ENCODE results near the gene PRSS27.
"Not testable (repeated sequence)": the region's sequence is repeated elsewhere in the genome, so short reads cannot be mapped to it uniquely, and the experiment has no call there.

Gene PRSS27

DNA sequence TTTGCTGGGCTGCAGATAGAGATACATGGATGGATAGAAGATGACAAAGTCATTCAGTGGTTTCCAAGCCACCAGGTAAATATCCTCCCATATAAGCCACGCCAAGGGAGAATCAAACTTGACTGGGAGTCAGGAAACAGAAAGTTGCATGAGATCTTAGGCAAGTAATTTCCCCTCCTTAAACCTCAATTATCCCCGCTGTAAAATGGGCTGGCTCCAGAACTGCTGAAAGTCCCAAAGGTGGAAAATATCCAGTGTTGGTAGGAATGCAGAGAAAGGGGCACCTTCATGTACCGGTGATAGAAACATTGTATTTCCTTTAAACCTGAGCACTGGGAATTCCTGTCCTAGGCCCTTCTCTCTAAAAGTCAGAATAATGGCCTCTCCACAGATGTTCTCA lies 43.1 kb downstream of the PRSS27 start:
- DNase-seq (ENCODE audit: low read depth in 1 of 2, low spot score in 1 of 2), result not testable (repeated sequence)

DNA sequence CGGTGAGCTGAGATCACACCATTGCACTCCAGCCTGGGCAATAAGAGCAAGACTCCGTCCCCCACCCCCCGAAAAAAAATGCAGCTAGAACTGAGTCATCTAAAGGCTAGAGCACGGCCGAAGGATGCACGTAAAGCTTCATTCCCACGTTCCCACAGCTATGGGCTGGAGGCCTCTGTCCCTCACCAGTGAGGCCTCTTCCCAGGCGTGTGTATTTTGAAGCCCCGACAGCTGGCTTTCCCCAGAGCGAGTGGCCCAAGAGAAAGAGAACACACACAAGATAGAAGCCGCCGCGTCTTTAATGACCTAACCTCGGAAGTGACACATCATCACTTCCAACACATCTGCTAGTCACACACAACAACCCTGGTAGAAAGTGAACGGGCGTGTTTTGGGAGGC lies 44.3 kb downstream of the PRSS27 start:
- DNase-seq (ENCODE audit: low read depth in 1 of 2, low spot score in 1 of 2), result no peak

DNA sequence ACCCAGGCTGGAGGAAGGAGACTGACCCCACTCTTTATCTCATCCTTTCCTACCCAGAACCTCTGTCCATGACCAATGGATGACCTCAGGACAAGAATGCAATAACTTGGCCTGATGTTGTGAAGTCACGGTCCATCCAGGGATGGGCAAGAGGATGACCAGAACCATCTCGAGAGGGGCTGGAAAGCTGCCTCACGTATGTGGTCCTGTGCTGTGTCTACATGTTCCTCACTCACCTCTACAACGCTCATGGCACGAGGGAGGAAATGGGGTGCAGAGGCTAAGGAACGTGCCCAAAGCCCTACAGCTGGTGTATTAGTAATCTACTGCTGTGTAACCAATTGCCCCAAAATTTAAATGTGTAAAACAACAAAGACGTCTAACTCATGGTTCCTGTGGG lies 45.0 kb downstream of the PRSS27 start:
- DNase-seq (ENCODE audit: low read depth in 1 of 2, low spot score in 1 of 2), result no peak

DNA sequence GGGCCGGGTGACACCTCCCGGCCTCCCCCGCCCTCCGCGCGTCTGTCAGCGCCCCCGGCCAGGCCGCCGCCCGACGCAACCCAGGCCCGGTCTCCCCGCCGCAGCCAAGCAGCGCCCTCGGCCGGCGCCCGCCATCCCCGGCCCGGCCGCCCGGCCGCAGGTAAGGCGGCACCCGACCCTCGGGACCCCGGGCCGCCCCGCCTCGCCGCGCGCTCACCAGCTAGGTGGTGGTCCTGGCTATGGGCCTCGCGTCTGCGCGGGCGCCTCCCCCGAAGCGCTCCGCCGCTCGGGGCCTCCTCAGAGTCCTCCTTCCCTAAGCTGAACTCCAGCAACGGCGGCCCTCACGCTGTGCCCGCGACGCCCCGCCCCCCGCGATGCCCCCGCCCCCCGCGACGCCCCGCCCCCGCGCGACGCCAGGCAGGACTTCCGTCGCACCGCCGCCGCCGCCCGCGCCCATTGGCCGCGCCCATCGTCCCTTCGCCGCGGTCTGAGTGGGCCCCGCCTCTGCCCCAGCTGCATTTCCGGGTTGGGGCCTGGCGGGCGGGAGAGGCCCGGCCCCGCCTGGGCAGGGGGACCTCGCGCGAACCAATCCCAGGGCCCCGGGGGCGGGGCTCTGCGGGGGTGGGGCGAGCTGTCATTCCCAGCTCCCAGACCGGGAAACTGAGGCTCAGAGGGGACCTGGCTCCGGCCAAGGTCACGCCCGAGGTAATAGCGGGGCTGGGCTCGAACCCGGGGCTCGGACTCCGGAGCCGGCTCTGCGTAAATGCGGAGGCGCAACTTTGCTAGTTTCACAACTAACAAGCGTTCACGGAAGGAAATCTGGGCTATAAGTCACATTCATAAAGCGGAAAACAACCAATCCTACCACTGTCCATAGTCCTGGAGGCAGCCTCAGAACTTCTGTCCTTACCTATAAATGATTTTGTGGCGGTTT lies 46.7 kb downstream of the PRSS27 start:
- peak; percentile 87 to 88 for DNase-seq (ENCODE audit: low read depth in 1 of 2, low spot score in 1 of 2)

DNA sequence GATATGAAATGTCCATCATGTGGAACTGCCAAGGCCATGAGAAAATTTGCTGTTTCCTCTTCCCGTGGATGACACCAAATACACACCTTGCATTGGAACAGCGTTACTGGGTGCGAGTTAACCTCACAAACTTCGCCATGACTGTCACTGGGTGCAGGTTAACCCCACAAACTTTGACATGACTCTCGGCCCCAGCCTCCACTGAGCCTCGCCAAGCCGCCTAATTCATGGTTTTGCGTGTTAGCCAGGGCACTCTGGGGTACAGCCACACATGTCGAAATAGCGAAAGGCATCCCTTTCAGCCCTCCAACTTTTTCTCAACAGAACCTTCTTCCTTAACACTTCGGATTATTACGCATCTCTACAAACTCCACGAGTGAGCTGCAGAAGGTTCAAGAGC lies 48.3 kb downstream of the PRSS27 start:
- no peak for DNase-seq (ENCODE audit: low read depth in 1 of 2, low spot score in 1 of 2)

DNA sequence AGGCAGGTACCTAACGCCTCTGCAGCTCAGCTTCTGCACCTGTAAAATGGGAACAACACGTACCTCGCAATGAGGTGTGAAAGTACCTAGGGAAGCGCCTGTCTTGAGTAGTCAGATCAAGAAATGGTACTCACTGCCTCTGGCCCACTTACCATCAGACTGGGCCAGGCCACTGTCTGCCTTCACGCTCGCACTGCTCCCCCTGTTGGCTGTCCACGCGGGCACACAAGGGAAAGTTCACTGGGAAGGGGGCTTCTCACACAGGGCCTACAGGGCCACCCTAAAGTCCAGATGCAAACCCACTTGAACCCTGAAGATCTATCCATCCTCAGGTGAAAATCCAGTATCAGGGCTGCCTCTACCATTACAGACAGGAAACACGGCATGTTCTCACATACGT lies 48.8 kb downstream of the PRSS27 start:
- not testable (repeated sequence) for DNase-seq (ENCODE audit: low read depth in 1 of 2, low spot score in 1 of 2)

DNA sequence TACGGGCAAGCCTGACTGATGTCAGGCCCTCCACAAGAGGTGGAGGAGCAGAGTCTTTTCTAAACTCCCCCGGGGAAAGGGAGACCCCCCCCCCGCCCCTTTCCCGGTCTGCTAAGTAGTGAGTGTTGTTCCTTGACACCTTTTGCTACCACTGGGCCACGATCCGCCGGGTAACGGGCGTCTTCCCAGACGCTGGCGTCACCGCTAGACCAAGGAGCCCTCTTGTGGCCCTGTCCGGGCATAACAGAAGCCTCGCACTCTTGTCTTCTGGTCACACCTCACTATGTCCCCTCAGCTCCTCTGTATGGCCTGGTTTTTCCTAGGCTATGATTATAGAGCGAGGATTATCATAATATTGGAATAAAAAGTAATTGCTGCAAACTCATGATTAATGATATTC lies 50.0 kb downstream of the PRSS27 start:
- DNase-seq (ENCODE audit: low read depth in 1 of 2, low spot score in 1 of 2), result peak in 1 of 2 donors; percentile 51

DNA sequence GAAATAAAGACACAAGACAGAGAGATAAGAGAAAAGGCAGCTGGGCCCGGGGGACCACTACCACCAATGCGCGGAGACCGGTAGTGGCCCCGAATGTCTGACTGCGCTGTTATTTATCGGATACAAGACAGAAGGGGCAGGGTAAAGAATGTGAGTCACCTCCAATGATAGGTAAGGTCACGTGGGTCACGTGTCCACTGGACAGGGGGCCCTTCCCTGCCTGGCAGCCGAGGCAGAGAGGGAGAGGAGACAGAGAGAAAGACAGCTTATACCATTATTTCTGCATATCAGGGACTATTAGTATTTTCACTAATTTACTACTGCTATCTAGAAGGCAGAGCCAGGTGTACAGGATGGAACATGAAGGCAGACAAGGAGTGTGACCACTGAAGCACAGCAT lies 50.4 kb downstream of the PRSS27 start:
- not testable (repeated sequence) for DNase-seq (ENCODE audit: low read depth in 1 of 2, low spot score in 1 of 2)

DNA sequence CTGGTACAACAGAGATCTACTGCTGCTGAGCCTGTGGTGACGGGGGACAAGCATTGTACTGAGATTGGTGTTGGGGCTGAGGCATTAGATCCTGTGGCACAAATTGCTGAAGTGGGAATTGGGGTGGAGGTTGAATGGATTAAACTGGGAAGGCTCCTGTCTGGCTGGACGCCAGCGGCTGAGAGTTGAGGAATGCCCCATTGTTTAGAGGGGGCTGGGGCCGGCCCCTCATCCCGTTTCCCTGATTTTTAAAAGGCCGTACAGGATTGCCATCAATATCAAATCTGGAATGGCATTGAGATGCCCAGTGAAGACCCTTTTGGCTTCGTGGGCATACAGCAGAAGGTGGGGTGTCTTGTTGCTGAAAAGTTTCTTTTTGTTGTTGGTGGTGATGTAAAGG lies 53.4 kb downstream of the PRSS27 start:
- not testable (repeated sequence) for DNase-seq (ENCODE audit: low read depth in 1 of 2, low spot score in 1 of 2)

DNA sequence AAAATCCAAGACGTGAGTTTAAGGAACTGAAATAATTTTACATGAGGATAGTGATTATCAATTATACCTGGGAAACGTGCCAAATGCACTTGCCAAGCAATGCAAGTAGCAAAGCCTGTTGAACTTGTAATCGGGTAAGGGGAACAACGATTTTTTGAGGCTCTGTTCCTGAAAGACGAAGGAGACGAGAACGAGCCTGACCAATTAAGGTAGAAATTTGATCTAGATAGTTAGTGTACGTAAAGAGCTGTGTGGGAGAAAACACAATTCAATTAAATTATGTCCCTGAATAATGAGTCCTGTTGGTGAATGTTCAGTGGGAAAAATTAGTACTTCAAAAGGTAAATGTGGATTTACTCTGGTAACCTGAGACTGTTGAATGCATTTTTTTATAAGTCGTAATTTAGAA lies 55.4 kb downstream of the PRSS27 start:
- no peak for DNase-seq (ENCODE audit: low read depth in 1 of 2, low spot score in 1 of 2)

DNA sequence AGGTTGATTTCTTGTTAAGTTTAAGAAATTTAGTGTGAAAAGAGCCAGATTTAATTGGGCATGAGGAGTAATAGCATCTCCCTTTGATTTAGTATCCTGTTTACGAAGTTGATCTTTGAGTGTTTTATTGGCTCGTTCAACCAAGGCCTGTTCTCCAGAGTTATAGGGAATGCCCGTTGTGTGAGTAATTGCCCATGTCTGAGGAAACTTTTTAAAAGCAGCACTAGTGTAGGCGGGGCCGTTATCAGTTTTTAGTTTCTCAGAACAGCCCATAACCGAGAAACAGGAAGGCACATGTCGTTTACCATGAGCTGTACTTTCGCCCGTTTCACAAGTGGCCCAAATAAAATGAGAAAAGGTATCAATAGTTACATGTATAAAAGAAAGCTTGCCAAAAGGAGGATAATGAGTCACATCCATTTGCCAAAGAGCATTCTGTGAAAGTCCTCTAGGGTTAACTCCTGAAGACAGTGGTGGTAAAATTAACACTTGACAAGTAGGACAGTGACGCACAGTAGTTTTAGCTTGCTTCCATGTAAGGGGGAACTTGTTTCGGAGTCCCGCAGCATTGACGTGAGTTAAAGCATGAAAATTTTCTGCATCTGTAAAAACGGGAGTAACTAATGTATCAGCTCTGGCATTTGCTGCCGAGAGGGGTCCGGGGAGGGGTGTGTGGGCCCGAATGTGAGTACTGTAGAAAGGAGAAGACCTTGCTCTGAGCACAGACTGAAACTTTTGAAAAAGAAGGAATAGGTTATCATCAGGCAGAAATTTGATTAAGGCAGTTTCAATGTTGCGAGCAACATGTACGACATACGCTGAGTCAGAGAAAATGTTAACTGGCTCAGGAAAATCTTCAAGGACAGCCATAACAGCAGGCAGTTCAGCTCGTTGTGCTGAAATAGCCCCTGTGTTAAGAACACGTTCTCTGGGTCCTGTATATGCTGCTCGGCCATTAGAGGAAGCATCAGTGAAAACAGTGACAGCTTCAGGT lies 56.2 kb downstream of the PRSS27 start:
- DNase-seq (ENCODE audit: low read depth in 1 of 2, low spot score in 1 of 2), result peak in 1 of 2 donors; percentile 32
